ENCODE data around the gene DSC2. TPM values are rescaled to one million over a fixed set of nuclear protein-coding genes. Genes with fewer than 3 reads are reported as not detected.

DSC2 gene
- total RNA-seq, 4 donors from 2014 or later, result 0.26 to 17.9 (median 5.1) TPM

DNA sequence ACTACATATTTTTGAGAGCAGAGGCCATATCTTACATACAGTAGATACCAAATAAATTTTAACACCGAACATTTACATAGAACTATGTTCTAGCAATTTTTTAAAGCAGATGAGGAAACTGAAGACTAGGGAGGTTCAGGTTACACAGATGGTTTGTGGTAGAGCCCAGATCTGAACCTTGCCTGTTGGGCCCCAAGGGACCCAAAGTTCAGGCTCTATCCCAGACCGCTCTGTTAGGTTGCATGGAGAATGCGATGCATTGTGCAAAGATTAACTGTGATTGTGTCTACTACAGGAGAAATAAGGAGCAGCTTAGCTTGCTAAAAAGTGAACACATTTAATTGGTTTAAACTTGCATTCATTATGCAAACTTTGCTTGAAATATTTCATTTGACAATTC is 43.3 kb downstream of the DSC2 start:
- no peaks in the 10 kb centered on the region for H3K36me3 ChIP-seq
- peaks cover 0 to 3% of the 10 kb centered on the region in 2 donors for H3K27me3 ChIP-seq
- H3K4me1 ChIP-seq, result no peaks in the 10 kb centered on the region
- no peak overlapping the region for H3K4me3 ChIP-seq
- TF ChIP-seq, protein P1, sequence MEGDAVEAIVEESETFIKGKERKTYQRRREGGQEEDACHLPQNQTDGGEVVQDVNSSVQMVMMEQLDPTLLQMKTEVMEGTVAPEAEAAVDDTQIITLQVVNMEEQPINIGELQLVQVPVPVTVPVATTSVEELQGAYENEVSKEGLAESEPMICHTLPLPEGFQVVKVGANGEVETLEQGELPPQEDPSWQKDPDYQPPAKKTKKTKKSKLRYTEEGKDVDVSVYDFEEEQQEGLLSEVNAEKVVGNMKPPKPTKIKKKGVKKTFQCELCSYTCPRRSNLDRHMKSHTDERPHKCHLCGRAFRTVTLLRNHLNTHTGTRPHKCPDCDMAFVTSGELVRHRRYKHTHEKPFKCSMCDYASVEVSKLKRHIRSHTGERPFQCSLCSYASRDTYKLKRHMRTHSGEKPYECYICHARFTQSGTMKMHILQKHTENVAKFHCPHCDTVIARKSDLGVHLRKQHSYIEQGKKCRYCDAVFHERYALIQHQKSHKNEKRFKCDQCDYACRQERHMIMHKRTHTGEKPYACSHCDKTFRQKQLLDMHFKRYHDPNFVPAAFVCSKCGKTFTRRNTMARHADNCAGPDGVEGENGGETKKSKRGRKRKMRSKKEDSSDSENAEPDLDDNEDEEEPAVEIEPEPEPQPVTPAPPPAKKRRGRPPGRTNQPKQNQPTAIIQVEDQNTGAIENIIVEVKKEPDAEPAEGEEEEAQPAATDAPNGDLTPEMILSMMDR (IDR thresholded peaks at IDR 0.05), result no peak
- TF ChIP-seq POLR2A (IDR thresholded peaks at IDR 0.05), result no peak
- H3K27ac ChIP-seq, result no peak overlapping the region
- no peaks in the 10 kb centered on the region for H3K9me3 ChIP-seq
- intact Hi-C loops (cut with DNase I; ENCODE audit: low total_unique reads), result no loop called here
- DNase-seq, result no peak

DNA sequence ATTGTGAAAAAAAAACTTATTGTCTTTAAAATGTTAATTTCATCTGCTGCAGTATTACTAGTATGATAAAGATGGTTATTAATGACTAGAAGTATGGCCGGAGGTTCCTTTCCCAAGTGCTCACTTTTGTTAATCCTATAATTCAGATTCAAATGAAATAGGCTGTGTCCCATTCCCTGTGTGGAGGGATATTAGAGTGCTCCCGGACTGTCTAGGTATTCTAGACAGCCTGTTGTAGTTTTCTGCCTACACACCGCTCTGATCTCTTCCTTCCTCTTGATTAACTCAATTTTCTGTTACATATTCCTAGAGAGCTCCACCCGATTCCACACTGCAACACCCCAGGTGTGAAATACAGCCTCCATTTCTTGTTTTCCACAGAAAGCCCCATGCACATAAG is 44.3 kb downstream of the DSC2 start:
- no peaks in the 10 kb centered on the region for H3K9me3 ChIP-seq
- no peak for DNase-seq
- no peak overlapping the region for H3K4me3 ChIP-seq
- H3K27ac ChIP-seq, result no peak overlapping the region
- TF ChIP-seq POLR2A (IDR thresholded peaks at IDR 0.05), result no peak
- TF ChIP-seq, protein P1 (IDR thresholded peaks at IDR 0.05), result no peak
- H3K4me1 ChIP-seq, result no peaks in the 10 kb centered on the region
- intact Hi-C loops (cut with DNase I; ENCODE audit: low total_unique reads), result no loop called here
- H3K36me3 ChIP-seq, result no peaks in the 10 kb centered on the region
- peaks cover 0 to 3% of the 10 kb centered on the region in 2 donors for H3K27me3 ChIP-seq

DNA sequence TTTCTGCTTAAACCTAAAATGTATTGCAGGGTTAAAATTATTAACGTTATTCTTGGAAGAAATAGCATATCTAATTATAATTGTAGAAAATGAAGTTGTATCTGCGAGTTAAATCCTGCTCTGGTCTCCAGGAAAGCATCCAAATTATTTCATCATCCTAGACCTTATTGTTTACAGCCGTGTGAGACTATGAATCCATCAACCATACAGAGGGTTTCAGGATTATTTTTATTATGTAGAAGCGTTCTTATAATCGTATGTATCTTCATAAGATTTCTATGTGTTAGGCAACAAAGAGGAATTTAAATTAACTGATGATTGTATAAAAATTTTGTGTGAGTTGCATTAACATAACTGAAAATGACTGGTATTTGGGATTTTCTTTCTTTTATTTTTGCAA is 45.2 kb downstream of the DSC2 start:
- intact Hi-C loops (cut with DNase I; ENCODE audit: low total_unique reads), result no loop called here
- Histone ChIP-seq H3K4me3 (no peak overlapping the region), H3K27ac (no peak overlapping the region), H3K9me3 (no peaks in the 10 kb centered on the region), H3K4me1 (no peaks in the 10 kb centered on the region), H3K27me3 (peaks cover 0 to 3% of the 10 kb centered on the region in 2 donors), H3K36me3 (no peaks in the 10 kb centered on the region)
- TF ChIP-seq, protein P1 (IDR thresholded peaks at IDR 0.05), result no peak
- no peak for TF ChIP-seq POLR2A (IDR thresholded peaks at IDR 0.05)
- no peak for DNase-seq

DNA sequence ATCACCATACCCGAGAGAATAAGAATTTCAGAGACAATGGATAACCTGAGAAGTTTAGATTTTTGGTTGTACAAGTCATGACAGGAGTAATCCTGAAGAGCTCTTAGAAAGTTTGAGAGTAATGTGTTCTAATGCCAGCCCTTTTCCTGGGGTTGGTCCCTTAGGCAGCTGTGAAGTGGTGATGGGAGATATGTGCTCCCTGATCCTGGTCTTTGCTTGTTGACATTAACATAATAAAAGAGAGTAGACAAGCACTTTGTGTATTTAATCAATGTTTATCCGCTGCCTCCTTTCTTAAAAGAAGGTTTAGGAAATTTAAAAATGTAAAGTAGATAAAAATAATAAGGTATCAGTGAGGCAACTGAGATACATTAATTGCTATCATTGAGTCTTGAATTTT is 45.9 kb downstream of the DSC2 start:
- Histone ChIP-seq H3K27ac (no peak overlapping the region), H3K4me3 (no peak overlapping the region), H3K36me3 (no peaks in the 10 kb centered on the region), H3K4me1 (no peaks in the 10 kb centered on the region), H3K9me3 (no peaks in the 10 kb centered on the region), H3K27me3 (peaks cover 0 to 3% of the 10 kb centered on the region in 2 donors)
- intact Hi-C loops (cut with DNase I; ENCODE audit: low total_unique reads), result no loop called here
- no peak for TF ChIP-seq POLR2A (IDR thresholded peaks at IDR 0.05)
- TF ChIP-seq, protein P1 (IDR thresholded peaks at IDR 0.05), result no peak
- no peak for DNase-seq

DNA sequence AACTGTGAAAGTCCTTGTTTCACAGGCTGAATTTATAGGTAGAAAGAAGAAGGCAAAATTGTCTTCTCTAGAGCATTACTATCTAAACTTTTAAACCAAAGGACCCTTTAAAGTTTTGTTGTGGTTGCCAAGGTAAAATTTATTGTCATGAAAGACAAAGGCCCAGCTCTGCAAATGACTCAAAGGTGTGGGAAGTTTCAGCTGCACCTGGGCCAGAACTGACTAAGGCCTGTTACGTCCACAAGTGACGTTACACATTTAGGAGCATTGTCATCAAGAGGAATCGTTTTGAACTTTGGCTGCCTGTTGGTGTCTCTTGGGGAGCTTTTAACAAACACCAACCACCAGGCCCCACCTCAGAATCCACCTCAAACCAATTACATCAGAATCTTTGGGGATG is 51.6 kb downstream of the DSC2 start:
- intact Hi-C loops (cut with DNase I; ENCODE audit: low total_unique reads), result no loop called here
- Histone ChIP-seq H3K4me1 (no peaks in the 10 kb centered on the region), H3K9me3 (no peaks in the 10 kb centered on the region), H3K36me3 (no peaks in the 10 kb centered on the region), H3K27ac (no peak overlapping the region), H3K4me3 (no peak overlapping the region), H3K27me3 (peaks cover 0 to 3% of the 10 kb centered on the region in 2 donors)
- TF ChIP-seq POLR2A (IDR thresholded peaks at IDR 0.05), result no peak
- TF ChIP-seq, protein P1 (IDR thresholded peaks at IDR 0.05), result no peak
- no peak for DNase-seq

Data from uterus (tissue), 4 donors.